NT2/D1 (cell line): ENCODE measurements around the gene ZNF615.

ENCODE experiments used
- DNase-seq: peaks from one replicate; pipeline ENCODE4 v3.0.0-alpha.2; 2011; ENCODE audit warnings: low read depth, low spot score
- H3K27me3 ChIP-seq: 2 replicates; pipeline ENCODE4 v1.6.0; 2011; ENCODE audit warnings: mild to moderate bottlenecking; ENCODE audit not compliant: insufficient read length, insufficient read depth
- H3K36me3 ChIP-seq: 2 replicates; pipeline ENCODE4 v1.6.1; 2011; ENCODE audit warnings: mild to moderate bottlenecking, low read length, mixed read lengths; ENCODE audit not compliant: insufficient read depth, insufficient read length
- H3K4me1 ChIP-seq: 2 replicates; pipeline ENCODE4 v1.5.1; 2011; ENCODE audit not compliant: insufficient read depth, insufficient read length
- H3K4me3 ChIP-seq: 2 replicates; pipeline ENCODE4 v1.5.1; 2011; ENCODE audit warnings: low read depth; ENCODE audit not compliant: insufficient read length
- H3K9ac ChIP-seq: 2 replicates; pipeline ENCODE4 v1.6.0; 2011; ENCODE audit warnings: low read depth; ENCODE audit not compliant: insufficient read length
- H3K9me3 ChIP-seq: 2 replicates; pipeline ENCODE4 v1.5.1; 2011; ENCODE audit warnings: mild to moderate bottlenecking, low read length; ENCODE audit not compliant: insufficient read depth
- SUZ12 ChIP-seq: IDR thresholded peaks from 2 replicates; pipeline ENCODE4 v1.6.1; 2011; ENCODE audit not compliant: insufficient read length, insufficient read depth; ENCODE audit errors: extremely low read depth
- YY1 ChIP-seq: IDR thresholded peaks from 2 replicates; pipeline ENCODE4 v1.6.1; 2011; ENCODE audit not compliant: insufficient read length, insufficient read depth
- ZNF274 ChIP-seq: IDR thresholded peaks from 2 replicates; pipeline ENCODE4 v1.6.1; 2011; ENCODE audit warnings: mild to moderate bottlenecking, low read depth, low read length

The ZNF615 gene

DNA sequence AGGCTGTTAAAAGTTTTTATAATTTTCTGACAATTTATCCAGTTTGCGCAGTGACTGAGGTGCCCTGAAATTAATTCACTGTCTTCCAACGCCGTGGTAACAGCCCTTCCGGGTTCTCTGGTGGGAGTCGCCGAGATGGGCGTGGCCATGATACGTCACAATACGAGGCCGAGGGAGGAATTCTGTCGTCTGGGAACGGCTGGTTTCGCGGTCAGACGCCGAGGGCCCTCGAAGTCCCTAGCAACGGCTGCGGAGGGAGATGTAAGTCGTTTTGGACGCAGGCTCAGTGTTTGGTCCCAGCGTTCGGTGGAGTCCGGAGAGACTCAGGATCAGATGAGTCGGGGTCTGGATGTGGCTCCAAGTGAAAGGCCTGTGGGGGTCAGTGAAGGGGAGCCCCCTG lies 59.0 kb downstream of the ZNF615 start:
- H3K4me1 ChIP-seq: no peaks in the 10 kb centered on the region
- H3K27me3 ChIP-seq: no peaks in the 10 kb centered on the region
- H3K9me3 ChIP-seq: peaks cover 60% of the 10 kb centered on the region
- no peak overlapping the region for H3K4me3 ChIP-seq
- H3K36me3 ChIP-seq: peaks cover 17% of the 10 kb centered on the region
- DNase-seq: peak; percentile 22
- TF ChIP-seq ZNF274 (no peak), SUZ12 (no peak), YY1 (no peak)
- no peak overlapping the region for H3K9ac ChIP-seq

DNA sequence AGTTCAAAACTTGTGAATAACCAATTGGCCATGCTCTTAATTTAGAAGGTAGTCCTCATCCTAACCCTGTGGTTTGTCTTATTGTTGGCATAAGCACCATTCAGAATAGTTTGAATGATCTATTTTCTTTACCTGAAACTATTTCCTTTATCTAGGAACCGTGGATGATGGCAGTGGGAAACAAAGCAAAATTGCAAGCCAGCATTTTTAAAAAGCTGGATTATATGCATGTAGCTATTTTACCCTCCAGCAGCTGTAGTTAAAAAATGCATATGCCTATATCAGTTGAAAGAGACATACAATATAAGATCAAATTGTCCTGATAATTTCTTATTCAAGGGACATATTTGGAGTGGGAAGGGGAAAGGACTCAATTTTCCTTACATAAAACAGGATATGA lies 61.4 kb downstream of the ZNF615 start:
- TF ChIP-seq ZNF274: no peak
- no peak for TF ChIP-seq SUZ12
- TF ChIP-seq YY1: no peak
- Histone ChIP-seq H3K36me3 (peaks cover 39% of the 10 kb centered on the region), H3K9me3 (peaks cover 74% of the 10 kb centered on the region)

DNA sequence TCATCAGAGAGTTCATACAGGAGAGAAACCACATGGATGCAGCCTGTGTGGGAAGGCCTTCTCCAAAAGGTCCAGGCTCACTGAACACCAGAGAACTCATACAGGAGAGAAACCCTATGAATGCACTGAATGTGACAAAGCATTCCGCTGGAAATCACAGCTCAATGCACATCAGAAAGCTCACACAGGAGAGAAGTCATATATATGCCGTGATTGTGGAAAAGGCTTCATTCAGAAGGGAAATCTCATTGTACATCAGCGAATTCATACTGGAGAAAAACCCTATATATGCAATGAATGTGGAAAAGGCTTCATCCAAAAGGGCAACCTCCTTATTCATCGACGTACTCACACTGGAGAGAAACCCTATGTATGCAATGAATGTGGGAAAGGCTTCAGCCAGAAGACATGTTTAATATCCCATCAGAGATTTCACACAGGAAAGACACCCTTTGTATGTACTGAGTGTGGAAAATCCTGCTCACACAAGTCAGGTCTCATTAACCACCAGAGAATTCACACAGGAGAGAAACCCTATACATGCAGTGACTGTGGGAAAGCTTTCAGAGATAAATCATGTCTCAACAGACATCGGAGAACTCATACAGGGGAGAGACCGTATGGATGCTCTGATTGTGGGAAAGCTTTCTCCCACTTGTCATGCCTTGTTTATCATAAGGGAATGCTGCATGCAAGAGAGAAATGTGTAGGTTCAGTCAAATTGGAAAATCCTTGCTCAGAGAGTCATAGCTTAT lies 63.0 kb downstream of the ZNF615 start:
- Histone ChIP-seq H3K9me3 (peaks cover 75% of the 10 kb centered on the region), H3K27me3 (no peaks in the 10 kb centered on the region), H3K4me1 (no peaks in the 10 kb centered on the region), H3K4me3 (no peak overlapping the region), H3K9ac (no peak overlapping the region), H3K36me3 (peaks cover 55% of the 10 kb centered on the region)
- DNase-seq: no peak
- TF ChIP-seq SUZ12: no peak
- TF ChIP-seq ZNF274: peak; percentile 82

More for the DNA sequence above, 61.4 kb downstream of the ZNF615 start:
- no peak overlapping the region for H3K4me3 ChIP-seq
- H3K27me3 ChIP-seq: no peaks in the 10 kb centered on the region
- no peak for DNase-seq
- H3K4me1 ChIP-seq: no peaks in the 10 kb centered on the region
- no peak overlapping the region for H3K9ac ChIP-seq
